HG03520 (cell line): ENCODE measurements around the gene MICAL3.

Experiments used
- ATAC-seq: cut with Tn5 transposase; IDR thresholded peaks from one replicate; pipeline ENCODE4 v1.9.1; 2021; ENCODE audit warnings: mild to moderate bottlenecking, moderate library complexity; ENCODE audit not compliant: unreplicated experiment

MICAL3 gene

GRCh38 chr22:17823964-17824363 is 200.4 kb downstream of the MICAL3 start:
- no peak for ATAC-seq

- ATAC-seq = no peak
Measured at GRCh38 chr22:17823226-17823625, 201.1 kb downstream of the MICAL3 start.

DNA sequence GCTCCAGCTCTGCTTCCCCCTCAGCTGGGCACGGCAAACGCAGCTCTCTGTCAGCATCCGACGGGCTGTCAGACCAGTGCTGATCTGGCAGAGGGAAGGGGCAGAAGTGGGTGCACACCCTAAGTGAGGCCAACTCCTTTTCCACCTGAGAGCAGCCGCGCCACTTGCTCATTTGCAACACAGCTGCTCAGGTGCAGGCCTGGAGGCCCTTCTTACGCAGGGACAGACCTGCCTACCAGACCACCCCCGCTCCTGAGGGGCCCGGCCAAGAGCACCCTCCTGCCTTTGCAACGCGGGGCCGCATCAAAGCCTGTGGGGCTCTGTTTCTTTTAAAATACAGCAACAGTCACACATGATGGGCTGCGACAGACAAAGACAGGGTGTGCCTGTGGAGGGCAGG is 202.3 kb downstream of the MICAL3 start:
- ATAC-seq = no peak

GRCh38 chr22:17820879-17821439 is 203.4 kb downstream of the MICAL3 start:
- no peak for ATAC-seq

DNA sequence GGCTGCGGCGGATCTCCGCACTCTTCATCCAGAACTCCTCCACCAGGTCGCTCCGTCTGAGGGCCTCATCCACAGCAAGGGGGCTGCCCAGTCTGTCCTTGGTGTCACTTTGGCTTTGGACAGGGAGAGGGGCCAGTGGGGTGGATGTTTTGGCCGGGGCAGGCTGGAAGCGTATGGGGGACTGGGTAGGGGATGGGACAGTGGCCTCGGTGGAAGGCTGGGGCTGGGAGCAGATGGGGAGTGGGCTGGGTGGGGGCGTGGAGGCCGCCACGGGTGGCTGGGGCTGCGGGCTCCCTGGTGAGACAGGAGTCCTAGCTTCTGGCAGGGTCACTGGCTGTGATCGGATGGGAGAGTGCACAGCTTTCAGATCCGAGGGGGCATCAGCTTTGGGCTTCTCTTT is 205.7 kb downstream of the MICAL3 start:
- ATAC-seq = no peak

DNA sequence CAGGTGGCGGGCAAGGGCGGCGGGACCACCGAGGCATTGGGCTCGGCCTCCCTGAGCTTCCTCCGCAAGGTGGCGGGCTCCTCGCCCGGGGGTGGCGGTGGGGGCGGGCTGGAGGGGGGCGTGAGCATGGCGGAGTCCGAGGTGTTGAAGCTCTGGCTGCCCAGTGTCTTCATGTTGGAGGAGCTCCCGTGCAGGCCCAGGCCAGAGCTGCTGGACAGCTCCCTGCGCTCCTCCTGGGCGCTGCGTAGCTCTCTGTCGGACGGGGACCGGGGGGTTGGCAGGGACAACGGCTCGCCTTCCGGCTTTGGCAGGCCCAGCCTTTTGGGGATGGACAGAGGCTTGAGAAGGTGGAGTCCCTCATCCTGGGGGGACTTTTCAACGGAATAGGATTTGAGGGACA is 206.2 kb downstream of the MICAL3 start:
- ATAC-seq = no peak

DNA sequence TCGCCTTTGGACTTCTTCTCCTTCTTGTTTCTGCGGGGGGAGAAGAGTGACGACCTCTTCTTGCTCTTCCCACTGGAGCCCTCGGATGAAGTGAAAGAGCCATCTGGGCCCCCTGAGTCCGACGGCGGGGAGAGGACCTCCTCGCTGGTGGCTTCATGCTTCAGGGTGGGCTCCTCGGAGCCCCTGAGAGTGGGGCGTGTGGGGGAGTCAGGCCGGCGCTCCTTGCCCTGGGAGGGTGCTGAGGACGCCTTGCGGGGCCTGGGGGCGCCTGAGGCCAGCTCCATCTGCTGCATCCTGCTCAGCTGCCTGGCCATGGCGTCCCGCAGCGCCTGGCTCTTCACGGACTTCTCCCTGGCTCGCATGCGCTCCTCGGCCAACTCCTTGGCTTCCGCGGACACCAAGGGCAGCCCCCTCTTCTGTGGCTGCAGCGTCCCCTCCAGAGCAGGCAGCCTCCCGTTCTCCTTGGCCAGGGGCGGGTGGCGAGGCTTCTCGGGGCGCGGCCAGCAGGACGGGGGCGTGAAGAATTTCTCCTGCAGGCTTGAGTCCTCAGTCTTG is 206.8 kb downstream of the MICAL3 start:
- ATAC-seq = no peak

DNA sequence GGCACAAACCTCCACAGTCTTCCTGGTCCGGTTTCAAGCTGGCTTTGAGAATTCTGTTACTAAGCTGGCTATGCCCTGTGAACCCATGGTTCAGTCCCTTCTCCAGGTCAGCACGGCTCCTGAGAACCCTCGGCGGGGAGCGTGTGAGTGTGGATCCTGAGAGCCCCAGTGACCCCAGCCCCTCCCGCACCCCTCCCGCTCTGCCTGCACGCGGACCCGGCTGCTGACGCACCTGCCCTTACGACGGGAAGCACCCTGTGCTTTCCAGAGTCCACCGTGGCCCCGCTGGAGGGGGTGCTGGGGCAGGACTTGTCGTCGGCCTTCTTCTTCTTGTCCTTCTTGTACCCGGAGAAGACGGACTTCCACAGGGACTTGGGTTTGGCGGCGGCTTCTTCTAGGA is 207.3 kb downstream of the MICAL3 start:
- no peak for ATAC-seq

GRCh38 chr22:17816649-17817048 is 207.7 kb downstream of the MICAL3 start:
- ATAC-seq = no peak

DNA sequence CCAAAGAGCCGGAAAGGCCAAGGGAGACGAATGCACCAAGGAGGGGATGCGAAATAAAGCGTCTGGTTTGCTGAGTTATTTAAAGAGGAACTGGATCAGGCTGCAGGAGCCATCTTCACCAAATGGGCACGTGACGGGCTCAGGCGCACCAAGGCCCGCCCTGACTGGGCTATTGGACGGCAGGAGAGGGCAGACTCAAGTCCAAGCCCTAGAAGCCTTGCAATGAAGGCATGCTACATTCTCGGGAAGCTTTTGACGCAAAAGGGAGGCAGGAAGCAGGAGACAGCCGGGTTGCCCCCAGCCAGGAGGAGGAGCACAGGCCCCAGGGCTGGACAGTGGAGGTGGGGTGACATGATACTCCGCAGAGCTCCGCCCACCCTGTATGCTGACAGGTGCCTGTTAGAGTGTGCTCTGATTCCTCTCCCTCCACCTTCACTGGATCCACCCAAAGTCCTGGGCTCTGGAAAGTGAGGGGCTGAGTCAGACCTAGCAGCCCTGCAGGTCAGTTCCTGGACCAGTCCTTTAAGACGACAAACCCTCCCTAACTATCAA is 208.6 kb downstream of the MICAL3 start:
- ATAC-seq = no peak

DNA sequence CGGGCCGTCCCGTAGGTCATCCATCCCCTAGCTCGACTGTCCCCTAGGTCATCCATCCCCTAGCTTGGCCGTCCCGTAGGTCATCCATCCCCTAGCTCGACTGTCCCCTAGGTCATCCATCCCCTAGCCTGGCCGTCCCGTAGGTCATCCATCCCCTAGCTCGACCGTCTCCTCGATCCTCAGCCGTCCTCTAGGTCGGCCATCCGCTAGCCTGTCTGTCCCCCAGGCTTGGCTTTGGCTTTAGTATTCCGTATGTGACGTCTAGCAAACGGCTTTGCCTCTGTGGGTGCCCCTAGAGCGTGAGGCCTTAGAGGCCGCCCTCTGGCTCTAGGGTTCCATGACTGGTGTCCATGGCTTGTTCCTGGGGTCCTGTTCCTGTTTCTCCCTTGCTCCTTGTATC is 209.5 kb downstream of the MICAL3 start:
- ATAC-seq = no peak

DNA sequence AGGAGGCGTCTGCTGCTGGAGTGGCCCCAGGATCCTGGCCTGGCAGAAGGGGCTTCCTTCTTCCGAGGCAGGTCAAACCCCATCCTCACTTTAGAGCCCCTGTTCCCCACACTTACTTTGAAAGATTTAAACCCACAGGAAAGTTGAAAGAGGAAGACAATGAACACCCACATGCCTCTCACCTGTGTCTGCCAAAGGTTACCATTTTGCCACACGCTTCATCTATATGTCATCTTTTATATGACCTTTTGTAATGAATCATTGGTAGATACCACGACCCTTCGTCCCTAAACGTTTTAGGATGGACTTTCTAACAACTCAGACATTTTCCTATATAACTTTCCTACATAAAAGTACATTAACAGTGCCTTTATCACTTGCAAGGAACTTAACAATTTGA is 210.3 kb downstream of the MICAL3 start:
- no peak for ATAC-seq

DNA sequence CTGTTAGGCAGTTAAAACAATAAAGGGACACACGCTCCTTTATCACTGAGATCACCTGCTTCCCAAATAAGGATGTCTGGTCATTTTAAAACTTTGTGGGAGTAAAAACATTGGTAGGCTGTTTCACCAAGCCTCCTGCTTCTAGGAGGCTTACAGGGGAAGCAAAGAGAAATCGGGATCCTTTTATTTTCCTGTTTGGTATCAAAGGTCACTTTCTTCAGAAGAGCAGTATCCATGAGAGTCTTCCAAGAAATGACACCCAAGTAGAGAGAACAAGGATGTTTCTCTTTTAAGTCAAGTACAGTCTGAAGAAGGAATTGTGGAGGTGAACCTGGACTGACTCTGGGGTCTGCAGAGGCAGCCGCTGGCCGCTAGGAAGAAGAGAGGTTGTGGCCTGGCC is 213.2 kb downstream of the MICAL3 start:
- ATAC-seq = no peak

GRCh38 chr22:17810570-17811116 is 213.7 kb downstream of the MICAL3 start:
- no peak for ATAC-seq

GRCh38 chr22:17808693-17809403 is 215.5 kb downstream of the MICAL3 start:
- ATAC-seq = no peak

GRCh38 chr22:17807578-17808410 is 216.6 kb downstream of the MICAL3 start:
- no peak for ATAC-seq

DNA sequence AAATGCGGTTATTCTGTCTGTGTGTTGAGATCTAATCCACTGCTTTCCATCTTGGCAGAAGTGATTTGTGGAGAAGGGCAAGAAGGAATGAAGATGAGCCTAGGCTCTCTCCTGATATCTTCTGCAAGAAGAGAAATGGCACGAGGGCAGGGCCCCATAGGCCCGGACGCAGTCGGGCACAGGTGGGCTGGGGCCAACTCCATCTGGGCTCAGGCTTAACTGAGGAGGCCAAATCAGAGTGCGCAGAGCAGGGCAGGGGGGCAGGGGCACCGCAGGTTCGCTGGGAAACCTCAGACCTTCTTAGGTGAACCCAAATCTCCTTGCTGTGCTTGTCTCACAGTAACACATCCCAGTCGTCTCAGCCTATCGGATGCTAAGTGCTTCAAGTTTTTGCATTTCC is 217.3 kb downstream of the MICAL3 start:
- no peak for ATAC-seq

DNA sequence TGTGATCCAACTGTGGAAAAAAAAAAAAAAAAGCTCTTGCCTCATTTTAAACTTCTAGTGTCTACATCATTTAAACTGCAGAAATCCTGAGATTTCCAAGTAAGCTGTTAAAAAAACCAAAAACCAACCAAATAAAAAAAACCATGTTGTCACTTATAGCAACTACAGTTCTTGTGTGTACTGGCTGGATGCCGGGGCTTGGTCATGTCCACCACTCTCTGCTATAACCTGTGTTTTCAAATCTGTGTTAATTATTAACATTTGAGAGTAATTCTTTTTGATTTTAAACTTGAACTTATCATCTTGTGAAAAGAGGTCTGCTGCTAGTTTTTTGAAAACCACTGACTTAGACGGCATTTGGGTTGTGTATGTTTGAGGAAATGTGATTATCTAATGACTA is 217.9 kb downstream of the MICAL3 start:
- ATAC-seq = no peak

- ATAC-seq = no peak
Measured at GRCh38 chr22:17804331-17805080, 219.9 kb downstream of the MICAL3 start.

DNA sequence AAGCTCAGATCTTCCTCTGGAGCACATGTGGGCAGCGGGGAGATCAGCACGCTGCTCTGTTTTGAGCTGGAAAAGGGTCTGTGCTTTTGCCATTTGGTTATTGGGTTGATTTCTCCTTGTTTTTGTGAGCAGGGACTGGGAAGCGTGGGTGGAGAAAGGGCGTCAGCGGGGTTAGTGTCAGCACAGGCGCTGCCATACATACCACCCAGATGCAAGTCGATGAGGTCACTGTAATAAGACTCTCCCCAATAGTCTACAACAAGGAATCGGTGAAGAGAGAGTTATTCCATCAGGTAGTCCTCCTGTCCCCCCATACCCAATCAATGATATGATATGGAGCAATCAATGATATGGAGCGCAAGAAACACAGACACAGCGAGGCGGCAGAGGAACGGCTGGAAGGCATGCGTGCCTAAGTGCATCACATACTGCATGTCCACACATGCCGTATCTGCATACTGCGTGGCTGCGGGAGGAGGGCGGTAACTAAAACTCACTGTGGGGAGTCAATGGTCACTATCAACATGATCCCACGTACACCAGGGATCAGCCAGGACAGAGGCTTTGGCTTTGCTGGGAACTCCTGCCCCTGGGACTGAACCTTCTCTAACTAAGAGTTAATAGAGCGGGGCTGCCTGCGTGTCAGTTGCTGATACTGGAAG is 220.6 kb downstream of the MICAL3 start:
- ATAC-seq = no peak
